ENCODE measurements around the gene PHLDA1. TPM values are rescaled to one million over a fixed set of nuclear protein-coding genes. Genes with fewer than 3 reads are reported as not detected.

PHLDA1 gene
- total RNA-seq, 4 donors from 2014 or later, result 2.4 to 32.7 (median 7.9) TPM

DNA sequence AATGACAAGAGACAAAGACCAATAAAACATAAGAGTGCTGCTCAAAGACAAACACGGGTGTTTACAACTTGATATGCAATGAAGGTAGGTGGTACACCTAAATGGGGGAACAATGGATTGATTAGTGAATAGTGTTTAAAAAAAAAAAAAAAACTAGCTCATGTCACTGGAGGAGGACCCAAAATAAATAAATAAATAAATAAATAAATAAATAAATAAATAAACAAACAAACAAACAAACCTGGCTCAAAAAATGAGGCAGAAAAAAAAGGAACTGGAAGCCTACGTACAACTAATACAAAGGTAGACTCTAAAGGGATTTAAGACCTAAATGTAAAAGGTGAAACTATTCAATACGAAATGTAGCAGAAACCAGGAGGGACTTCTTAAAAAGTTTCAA lies 34.3 kb upstream of the PHLDA1 start:
- Histone ChIP-seq H3K9me3 (no peaks in the 10 kb centered on the region), H3K27ac (no peak overlapping the region), H3K36me3 (peaks cover 0 to 53% of the 10 kb centered on the region in 2 donors), H3K27me3 (no peaks in the 10 kb centered on the region), H3K4me1 (peaks cover 3 to 12% of the 10 kb centered on the region in 2 donors), H3K4me3 (no peak overlapping the region)
- intact Hi-C loops (cut with DNase I; ENCODE audit: low total_unique reads), result no loop called here
- no peak for TF ChIP-seq POLR2A (IDR thresholded peaks at IDR 0.05)
- TF ChIP-seq, protein P1, sequence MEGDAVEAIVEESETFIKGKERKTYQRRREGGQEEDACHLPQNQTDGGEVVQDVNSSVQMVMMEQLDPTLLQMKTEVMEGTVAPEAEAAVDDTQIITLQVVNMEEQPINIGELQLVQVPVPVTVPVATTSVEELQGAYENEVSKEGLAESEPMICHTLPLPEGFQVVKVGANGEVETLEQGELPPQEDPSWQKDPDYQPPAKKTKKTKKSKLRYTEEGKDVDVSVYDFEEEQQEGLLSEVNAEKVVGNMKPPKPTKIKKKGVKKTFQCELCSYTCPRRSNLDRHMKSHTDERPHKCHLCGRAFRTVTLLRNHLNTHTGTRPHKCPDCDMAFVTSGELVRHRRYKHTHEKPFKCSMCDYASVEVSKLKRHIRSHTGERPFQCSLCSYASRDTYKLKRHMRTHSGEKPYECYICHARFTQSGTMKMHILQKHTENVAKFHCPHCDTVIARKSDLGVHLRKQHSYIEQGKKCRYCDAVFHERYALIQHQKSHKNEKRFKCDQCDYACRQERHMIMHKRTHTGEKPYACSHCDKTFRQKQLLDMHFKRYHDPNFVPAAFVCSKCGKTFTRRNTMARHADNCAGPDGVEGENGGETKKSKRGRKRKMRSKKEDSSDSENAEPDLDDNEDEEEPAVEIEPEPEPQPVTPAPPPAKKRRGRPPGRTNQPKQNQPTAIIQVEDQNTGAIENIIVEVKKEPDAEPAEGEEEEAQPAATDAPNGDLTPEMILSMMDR (IDR thresholded peaks at IDR 0.05 in 4 of 5, conservative IDR thresholded peaks at IDR 0.05 in 1 of 5), result no peak
- in situ Hi-C loops (cut with MboI; ENCODE audit: low sequenced_read_pairs in 4 of 4), result no loop called here
- no peak for ATAC-seq
- no peak for DNase-seq

DNA sequence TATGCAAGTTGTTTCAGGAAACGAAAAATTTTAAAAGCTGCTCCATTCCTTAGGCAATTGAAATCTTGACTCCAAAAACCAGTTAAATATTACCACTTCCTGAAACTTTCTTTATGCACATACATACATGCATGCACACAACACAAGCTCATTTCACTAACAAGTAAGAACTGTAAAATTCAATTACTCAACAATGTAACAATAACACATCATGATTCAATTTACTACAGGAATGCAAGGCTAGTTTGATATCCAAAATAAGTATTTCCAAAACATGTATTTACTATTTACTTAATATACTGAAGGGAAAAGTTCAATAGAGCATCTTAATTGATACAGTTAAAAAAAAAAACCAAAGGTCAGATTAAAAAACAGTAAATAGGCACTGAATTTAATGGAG lies 33.3 kb upstream of the PHLDA1 start:
- no peak for TF ChIP-seq POLR2A (IDR thresholded peaks at IDR 0.05)
- TF ChIP-seq, protein P1 (IDR thresholded peaks at IDR 0.05 in 4 of 5, conservative IDR thresholded peaks at IDR 0.05 in 1 of 5), result no peak
- DNase-seq (no peak), ATAC-seq (no peak)
- H3K9me3 ChIP-seq, result no peaks in the 10 kb centered on the region
- H3K36me3 ChIP-seq, result peaks cover 0 to 57% of the 10 kb centered on the region in 2 donors
- H3K4me3 ChIP-seq, result no peak overlapping the region
- in situ Hi-C loops (cut with MboI; ENCODE audit: low sequenced_read_pairs in 4 of 4), result no loop called here
- no peak overlapping the region for H3K27ac ChIP-seq
- peaks cover 3 to 9% of the 10 kb centered on the region in 2 donors for H3K4me1 ChIP-seq
- H3K27me3 ChIP-seq, result no peaks in the 10 kb centered on the region
- intact Hi-C loops (cut with DNase I; ENCODE audit: low total_unique reads), result no loop called here

DNA sequence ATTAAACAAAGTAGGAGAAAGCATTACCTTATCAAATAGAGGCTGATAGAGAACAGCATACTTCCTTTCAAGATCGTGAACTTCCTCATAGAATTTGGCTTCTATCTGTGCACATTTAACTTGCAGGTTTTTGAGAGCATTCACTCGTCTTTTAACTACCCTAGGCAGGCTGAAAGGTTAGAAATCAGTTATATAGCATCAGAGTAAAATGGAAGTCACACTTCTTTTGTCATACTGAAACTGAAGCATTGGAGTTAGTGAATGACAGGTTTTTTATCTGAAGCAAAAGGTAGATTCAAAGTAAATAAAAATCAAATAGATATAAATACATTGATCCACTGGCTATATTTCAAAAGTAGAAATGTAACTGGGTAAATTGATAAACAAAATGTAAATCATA lies 28.5 kb upstream of the PHLDA1 start:
- no peak overlapping the region for H3K27ac ChIP-seq

DNA sequence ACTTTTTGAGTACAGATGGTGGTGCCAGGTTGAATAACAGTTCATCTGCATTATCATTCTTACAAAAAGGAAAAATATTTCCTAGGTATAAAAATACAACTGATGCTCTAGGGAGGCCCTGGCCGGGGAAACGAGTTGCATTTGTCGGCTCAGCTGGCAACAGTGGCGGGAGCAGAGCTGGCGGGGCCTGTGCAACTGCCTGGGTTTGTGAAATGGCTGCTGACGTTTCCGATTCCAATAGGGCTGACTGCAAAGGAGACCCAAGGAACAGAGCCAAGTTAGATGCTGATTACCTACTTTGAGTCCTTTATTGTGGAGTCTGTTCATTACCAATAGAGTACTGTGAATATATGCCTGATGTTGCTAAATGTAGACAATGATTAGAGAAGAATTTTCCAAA lies 25.8 kb upstream of the PHLDA1 start:
- no peak overlapping the region for H3K27ac ChIP-seq
- H3K36me3 ChIP-seq, result peaks cover 3 to 83% of the 10 kb centered on the region in 2 donors
- intact Hi-C loops (cut with DNase I; ENCODE audit: low total_unique reads), result no loop called here
- no peak for ATAC-seq
- no peaks in the 10 kb centered on the region for H3K27me3 ChIP-seq
- in situ Hi-C loops (cut with MboI; ENCODE audit: low sequenced_read_pairs in 4 of 4), result no loop called here
- H3K4me1 ChIP-seq, result no peaks in the 10 kb centered on the region
- H3K9me3 ChIP-seq, result no peaks in the 10 kb centered on the region
- no peak for DNase-seq
- H3K4me3 ChIP-seq, result no peak overlapping the region
- TF ChIP-seq, protein P1 (IDR thresholded peaks at IDR 0.05 in 4 of 5, conservative IDR thresholded peaks at IDR 0.05 in 1 of 5), result no peak
- TF ChIP-seq POLR2A (IDR thresholded peaks at IDR 0.05), result no peak

More for the DNA sequence above, 28.5 kb upstream of the PHLDA1 start:
- DNase-seq, result no peak
- H3K27me3 ChIP-seq, result no peaks in the 10 kb centered on the region
- peaks cover 0 to 71% of the 10 kb centered on the region in 2 donors for H3K36me3 ChIP-seq
- no peak overlapping the region for H3K4me3 ChIP-seq
- H3K4me1 ChIP-seq, result no peaks in the 10 kb centered on the region
- no peaks in the 10 kb centered on the region for H3K9me3 ChIP-seq
- no peak for ATAC-seq
- no peak for TF ChIP-seq POLR2A (IDR thresholded peaks at IDR 0.05)
- TF ChIP-seq, protein P1 (IDR thresholded peaks at IDR 0.05 in 4 of 5, conservative IDR thresholded peaks at IDR 0.05 in 1 of 5), result no peak
- in situ Hi-C loops (cut with MboI; ENCODE audit: low sequenced_read_pairs in 4 of 4), result no loop called here
- intact Hi-C loops (cut with DNase I; ENCODE audit: low total_unique reads), result no loop called here

DNA sequence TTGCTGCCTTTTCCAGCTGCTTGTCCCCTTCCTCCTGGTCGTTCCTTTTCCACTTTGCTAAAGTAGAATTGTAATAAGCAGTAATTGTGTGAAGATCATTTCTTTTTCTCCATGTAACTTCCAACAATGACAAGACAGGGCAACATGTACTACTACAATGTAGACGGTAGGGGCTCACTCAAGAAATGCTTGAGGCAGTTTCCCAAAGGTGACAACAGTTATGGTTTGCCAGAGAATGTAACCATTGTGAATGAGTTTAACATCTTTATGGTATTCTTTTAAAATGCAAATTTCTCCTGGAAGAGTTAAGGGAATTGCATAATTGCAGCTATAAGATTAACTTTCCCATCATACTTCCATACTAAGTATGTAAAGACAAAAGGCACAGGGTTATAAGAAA lies 23.8 kb upstream of the PHLDA1 start:
- TF ChIP-seq POLR2A (IDR thresholded peaks at IDR 0.05), result no peak
- TF ChIP-seq, protein P1 (IDR thresholded peaks at IDR 0.05 in 4 of 5, conservative IDR thresholded peaks at IDR 0.05 in 1 of 5), result no peak
- no peak overlapping the region for H3K4me3 ChIP-seq
- in situ Hi-C loops (cut with MboI; ENCODE audit: low sequenced_read_pairs in 4 of 4), result no loop called here
- H3K27me3 ChIP-seq, result no peaks in the 10 kb centered on the region
- H3K4me1 ChIP-seq, result no peaks in the 10 kb centered on the region
- no peaks in the 10 kb centered on the region for H3K9me3 ChIP-seq
- intact Hi-C loops (cut with DNase I; ENCODE audit: low total_unique reads), result no loop called here
- peaks cover 3 to 91% of the 10 kb centered on the region in 2 donors for H3K36me3 ChIP-seq
- DNase-seq (no peak), ATAC-seq (no peak)
- H3K27ac ChIP-seq, result no peak overlapping the region
